Measurements from ENCODE around the gene NOM1. TPM values are rescaled to one million over a fixed set of nuclear protein-coding genes. Genes with fewer than 3 reads are reported as not detected.
"Not testable (repeated sequence)": the region's sequence is repeated elsewhere in the genome, so short reads cannot be mapped to it uniquely, and the experiment has no call there.

The NOM1 gene
- polyA plus RNA-seq, 3 donors from 2014 or later = 0.36 to 7.2 (median 3.0) TPM

GRCh38 chr7:156947120-156947843 is 2.2 kb upstream of the NOM1 start:
- Mint-ChIP-seq H3K9me3 (no peaks in the 10 kb centered on the region), H3K4me1 (peaks cover 23 to 29% of the 10 kb centered on the region in 2 donors), H3K27ac (no peak overlapping the region), H3K4me3 (peak overlapping the region; percentile 36 to 67 (median 56)), H3K27me3 (ENCODE audit: low read depth in 3 of 3) (peaks cover 9 to 19% (median 12%) of the 10 kb centered on the region in 3 donors), H3K36me3 (peaks cover 0 to 4% (median 3%) of the 10 kb centered on the region in 3 donors)
- no peak for DNase-seq

DNA sequence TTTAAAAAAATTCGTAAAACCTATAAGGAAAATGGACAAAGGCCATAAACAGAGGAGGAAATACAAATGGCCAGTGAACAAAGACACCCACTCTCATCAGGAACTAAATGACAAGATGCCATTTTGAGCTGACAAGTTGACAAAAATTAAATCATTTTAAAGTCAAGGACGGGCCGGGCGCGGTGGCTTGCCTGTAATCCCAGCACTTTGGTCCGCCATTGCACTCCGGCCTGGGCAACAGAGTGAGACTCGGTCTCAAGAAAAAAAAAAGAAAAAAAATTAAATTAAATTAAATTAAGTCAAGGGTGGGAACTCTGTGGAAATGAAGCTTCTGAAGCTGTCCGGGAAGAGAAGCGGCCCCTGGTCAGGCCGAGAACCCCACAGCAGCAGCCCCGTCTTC is 1.2 kb upstream of the NOM1 start:
- DNase-seq = no peak
- Mint-ChIP-seq H3K4me1 (peaks cover 23 to 32% of the 10 kb centered on the region in 2 donors), H3K36me3 (peaks cover 0 to 8% (median 3%) of the 10 kb centered on the region in 3 donors), H3K9me3 (no peaks in the 10 kb centered on the region), H3K27ac (peak overlapping the region in 1 of 6 donors; percentile 22), H3K4me3 (peak overlapping the region; percentile 21 to 62 (median 47)), H3K27me3 (ENCODE audit: low read depth in 3 of 3) (peaks cover 9 to 19% (median 12%) of the 10 kb centered on the region in 3 donors)

GRCh38 chr7:156950381-156950858 is 908 bp downstream of the NOM1 start:
- peaks cover 3 to 26% (median 14%) of the 10 kb centered on the region in 3 donors for H3K36me3 Mint-ChIP-seq
- no peak for DNase-seq
- H3K27ac Mint-ChIP-seq = peak overlapping the region; percentile 69 to 94 (median 88)
- peaks cover 3 to 12% (median 10%) of the 10 kb centered on the region in 3 donors for H3K27me3 Mint-ChIP-seq (ENCODE audit: low read depth in 3 of 3)
- H3K4me3 Mint-ChIP-seq = peak overlapping the region; percentile 89 to 98 (median 94)
- no peaks in the 10 kb centered on the region for H3K9me3 Mint-ChIP-seq
- H3K4me1 Mint-ChIP-seq = peaks cover 23 to 41% of the 10 kb centered on the region in 2 donors

- DNase-seq; H3K27ac Mint-ChIP-seq; H3K9me3 Mint-ChIP-seq; H3K27me3 Mint-ChIP-seq (ENCODE audit: low read depth in 3 of 3); H3K4me3 Mint-ChIP-seq: not testable (repeated sequence)
- peaks cover 24 to 35% of the 10 kb centered on the region in 2 donors for H3K4me1 Mint-ChIP-seq
- peaks cover 3 to 34% (median 19%) of the 10 kb centered on the region in 3 donors for H3K36me3 Mint-ChIP-seq
These were observed 3.7 kb downstream of the NOM1 start for GRCh38 chr7:156953215-156953614.

- H3K36me3 Mint-ChIP-seq = peaks cover 7 to 39% (median 24%) of the 10 kb centered on the region in 3 donors
- H3K4me3 Mint-ChIP-seq = no peak overlapping the region
- H3K4me1 Mint-ChIP-seq = peaks cover 24 to 35% of the 10 kb centered on the region in 2 donors
- peaks cover 0 to 5% (median 2%) of the 10 kb centered on the region in 3 donors for H3K27me3 Mint-ChIP-seq (ENCODE audit: low read depth in 3 of 3)
- DNase-seq = no peak
- no peaks in the 10 kb centered on the region for H3K9me3 Mint-ChIP-seq
- no peak overlapping the region for H3K27ac Mint-ChIP-seq
These were observed 5.4 kb downstream of the NOM1 start for GRCh38 chr7:156954941-156955340.

- Mint-ChIP-seq H3K4me1 (peaks cover 10 to 17% of the 10 kb centered on the region in 2 donors), H3K4me3 (no peak overlapping the region), H3K9me3 (peaks cover 0 to 2% (median 0%) of the 10 kb centered on the region in 6 donors), H3K36me3 (peaks cover 19 to 57% (median 41%) of the 10 kb centered on the region in 3 donors), H3K27me3 (ENCODE audit: low read depth in 3 of 3) (no peaks in the 10 kb centered on the region), H3K27ac (no peak overlapping the region)
- DNase-seq = no peak
These were observed 7.2 kb downstream of the NOM1 start for GRCh38 chr7:156956727-156957126.

- no peak for DNase-seq
These were observed 12.6 kb downstream of the NOM1 start for GRCh38 chr7:156962145-156962544.

DNA sequence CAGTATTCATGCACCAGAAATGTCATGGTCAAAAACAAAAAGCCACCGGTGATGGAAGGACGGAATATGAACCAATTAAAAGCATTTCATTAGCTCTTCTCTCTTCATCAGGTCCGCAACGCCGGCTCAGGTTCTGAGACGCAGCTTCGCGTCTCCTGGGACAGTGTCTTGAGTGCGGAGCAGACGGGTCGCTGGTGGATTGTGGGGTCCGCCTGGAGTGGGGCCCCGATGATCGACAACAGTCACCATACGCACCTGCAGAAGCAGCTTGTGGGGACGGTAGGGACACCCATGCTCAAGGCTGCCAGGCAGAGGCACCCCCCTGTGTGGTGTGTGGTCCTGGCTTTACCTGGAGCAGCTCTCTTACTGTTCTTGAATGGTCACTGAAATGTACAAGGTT is 13.4 kb downstream of the NOM1 start:
- H3K9me3 Mint-ChIP-seq = peaks cover 0 to 2% (median 0%) of the 10 kb centered on the region in 6 donors
- no peak for DNase-seq
- H3K4me1 Mint-ChIP-seq = peaks cover 0 to 3% of the 10 kb centered on the region in 2 donors
- no peak overlapping the region for H3K27ac Mint-ChIP-seq
- no peak overlapping the region for H3K4me3 Mint-ChIP-seq
- peaks cover 24 to 68% (median 39%) of the 10 kb centered on the region in 3 donors for H3K36me3 Mint-ChIP-seq
- H3K27me3 Mint-ChIP-seq (ENCODE audit: low read depth in 3 of 3) = peaks cover 0 to 1% (median 0%) of the 10 kb centered on the region in 3 donors

More at GRCh38 chr7:156962145-156962544, 12.6 kb downstream of the NOM1 start:
- peaks cover 0 to 3% of the 10 kb centered on the region in 2 donors for H3K4me1 Mint-ChIP-seq
- H3K27ac Mint-ChIP-seq = no peak overlapping the region
- no peak overlapping the region for H3K4me3 Mint-ChIP-seq
- H3K36me3 Mint-ChIP-seq = peaks cover 24 to 66% (median 39%) of the 10 kb centered on the region in 3 donors
- peaks cover 0 to 2% (median 0%) of the 10 kb centered on the region in 6 donors for H3K9me3 Mint-ChIP-seq
- H3K27me3 Mint-ChIP-seq (ENCODE audit: low read depth in 3 of 3) = peaks cover 0 to 1% (median 0%) of the 10 kb centered on the region in 3 donors

GRCh38 chr7:156963472-156963871 is 14.0 kb downstream of the NOM1 start:
- peaks cover 0 to 3% of the 10 kb centered on the region in 2 donors for H3K4me1 Mint-ChIP-seq
- peaks cover 0 to 2% (median 0%) of the 10 kb centered on the region in 6 donors for H3K9me3 Mint-ChIP-seq
- no peak for DNase-seq
- no peak overlapping the region for H3K27ac Mint-ChIP-seq
- H3K27me3 Mint-ChIP-seq (ENCODE audit: low read depth in 3 of 3) = peaks cover 0 to 1% (median 0%) of the 10 kb centered on the region in 3 donors
- no peak overlapping the region for H3K4me3 Mint-ChIP-seq
- H3K36me3 Mint-ChIP-seq = peaks cover 28 to 68% (median 39%) of the 10 kb centered on the region in 3 donors

GRCh38 chr7:156964971-156965370 is 15.5 kb downstream of the NOM1 start:
- no peak overlapping the region for H3K27ac Mint-ChIP-seq
- H3K27me3 Mint-ChIP-seq (ENCODE audit: low read depth in 3 of 3) = peaks cover 0 to 1% (median 0%) of the 10 kb centered on the region in 3 donors
- peaks cover 0 to 2% (median 0%) of the 10 kb centered on the region in 6 donors for H3K9me3 Mint-ChIP-seq
- peaks cover 0 to 3% of the 10 kb centered on the region in 2 donors for H3K4me1 Mint-ChIP-seq
- DNase-seq = no peak
- H3K36me3 Mint-ChIP-seq = peaks cover 24 to 67% (median 39%) of the 10 kb centered on the region in 3 donors
- H3K4me3 Mint-ChIP-seq = no peak overlapping the region

DNA sequence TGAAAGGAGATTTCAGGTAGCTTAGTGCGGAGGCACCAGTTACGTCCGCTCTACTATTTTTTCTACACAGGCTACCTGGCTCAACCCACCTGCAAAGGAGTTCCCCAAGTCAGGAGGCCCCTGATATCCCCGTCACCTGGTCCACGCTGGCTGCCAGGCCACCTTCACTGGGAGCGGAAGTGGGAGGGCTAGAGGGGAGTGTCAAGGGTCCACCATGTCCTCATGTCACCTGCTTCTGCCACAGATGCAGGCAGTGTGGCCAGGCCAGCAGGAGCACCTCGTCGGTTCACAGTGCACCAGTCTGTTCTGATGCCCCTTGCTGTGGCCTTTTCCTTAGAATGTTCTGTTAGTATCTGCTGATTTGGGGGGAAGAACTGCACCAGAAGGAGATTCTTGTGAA is 16.9 kb downstream of the NOM1 start:
- Mint-ChIP-seq H3K27me3 (ENCODE audit: low read depth in 3 of 3) (peaks cover 0 to 1% (median 0%) of the 10 kb centered on the region in 3 donors), H3K4me1 (no peaks in the 10 kb centered on the region), H3K27ac (no peak overlapping the region), H3K36me3 (peaks cover 14 to 60% (median 29%) of the 10 kb centered on the region in 3 donors), H3K4me3 (no peak overlapping the region), H3K9me3 (no peaks in the 10 kb centered on the region)
- no peak for DNase-seq

DNA sequence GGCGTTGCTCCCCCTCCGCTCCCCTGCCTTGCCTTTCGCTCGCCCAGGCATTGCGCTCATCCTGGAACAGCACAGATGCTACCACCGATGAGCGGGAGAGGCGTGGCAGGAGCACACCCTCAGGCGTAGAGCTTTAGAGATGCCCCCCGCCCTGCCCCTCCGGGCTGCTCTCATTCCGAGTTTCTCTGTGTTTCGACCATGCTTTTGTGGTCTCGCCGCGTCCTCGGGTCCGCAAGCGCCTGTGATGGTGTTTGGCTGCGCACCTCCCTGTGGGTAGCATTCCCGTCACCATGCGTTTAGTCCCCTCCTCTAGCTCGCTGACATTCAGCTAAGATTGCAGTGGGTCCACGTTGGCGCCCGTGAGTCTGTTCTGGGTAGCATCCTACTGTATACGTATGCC is 18.7 kb downstream of the NOM1 start:
- Mint-ChIP-seq H3K4me3 (no peak overlapping the region), H3K4me1 (no peaks in the 10 kb centered on the region), H3K27ac (no peak overlapping the region), H3K36me3 (peaks cover 21 to 57% (median 27%) of the 10 kb centered on the region in 3 donors), H3K27me3 (ENCODE audit: low read depth in 3 of 3) (peaks cover 0 to 1% (median 0%) of the 10 kb centered on the region in 3 donors), H3K9me3 (no peaks in the 10 kb centered on the region)
- DNase-seq = no peak

DNA sequence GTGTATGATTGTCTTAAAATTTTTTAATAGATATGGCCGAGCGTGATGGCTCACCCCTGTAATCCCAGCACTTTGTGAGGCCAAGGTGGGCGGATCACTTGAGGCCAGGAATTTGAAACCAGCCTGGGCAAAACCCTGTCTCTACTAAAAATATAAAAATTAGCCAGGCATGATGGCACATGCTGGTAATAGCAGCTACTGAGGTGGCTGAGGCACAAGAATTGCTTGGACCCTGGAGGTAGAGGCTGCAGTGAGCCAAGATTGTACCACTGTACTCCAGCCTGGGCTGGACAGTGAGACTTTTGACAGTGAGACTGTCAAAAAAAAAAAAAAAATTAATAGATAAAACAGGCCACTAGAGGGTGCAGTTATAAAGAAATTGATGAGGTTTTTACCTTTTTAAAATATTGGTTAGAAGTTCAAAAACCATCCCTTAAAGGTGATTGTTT is 20.5 kb downstream of the NOM1 start:
- Mint-ChIP-seq H3K9me3 (no peaks in the 10 kb centered on the region), H3K27me3 (ENCODE audit: low read depth in 3 of 3) (no peaks in the 10 kb centered on the region), H3K27ac (no peak overlapping the region), H3K4me1 (no peaks in the 10 kb centered on the region), H3K36me3 (peaks cover 15 to 40% (median 17%) of the 10 kb centered on the region in 3 donors), H3K4me3 (no peak overlapping the region)
- no peak for DNase-seq

DNA sequence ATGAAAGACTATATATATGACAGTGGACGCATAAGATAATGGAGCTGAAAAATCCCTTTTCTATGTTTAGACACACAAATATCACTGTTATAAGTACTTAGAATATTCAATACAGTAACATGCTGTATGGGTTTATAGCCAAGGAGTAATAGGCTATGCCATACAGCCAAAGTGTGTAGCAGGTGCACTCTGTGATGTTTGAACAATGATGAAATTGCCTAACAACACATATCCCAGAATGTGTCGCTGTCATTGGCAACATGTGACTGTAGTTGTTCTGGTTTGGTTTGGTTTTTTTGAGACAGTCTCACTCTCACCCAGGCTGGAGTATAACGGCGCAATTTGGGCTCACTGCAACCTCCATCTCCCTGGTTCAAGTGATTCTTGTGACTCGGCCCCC is 26.1 kb downstream of the NOM1 start:
- Mint-ChIP-seq H3K9me3 (peaks cover 3 to 12% (median 8%) of the 10 kb centered on the region in 6 donors), H3K36me3 (peaks cover 16 to 34% (median 30%) of the 10 kb centered on the region in 3 donors), H3K4me1 (no peaks in the 10 kb centered on the region), H3K27me3 (ENCODE audit: low read depth in 3 of 3) (no peaks in the 10 kb centered on the region), H3K4me3 (no peak overlapping the region), H3K27ac (no peak overlapping the region)
- DNase-seq = no peak

Data from immature natural killer cell (primary cell).